ENCODE data around the gene SRMS. TPM values are rescaled to one million over a fixed set of nuclear protein-coding genes. Genes with fewer than 3 reads are reported as not detected.
A peak's percentile ranks its signal among the peaks of the same experiment; 100 is the strongest.
"Not testable (repeated sequence)": the region's sequence is repeated elsewhere in the genome, so short reads cannot be mapped to it uniquely, and the experiment has no call there.

SRMS gene
- total RNA-seq, 2 experiments from 2014 or later = not detected

- DNase-seq (peak; percentile 93), ATAC-seq (ENCODE audit: low read depth) (peak; percentile 72)
- H3K36me3 Mint-ChIP-seq = peaks cover 22% of the 10 kb centered on the region
- POLR2A ChIA-PET = interaction anchor here (0.7 to 7.3 kb wide), 30 partner anchors 9 to 897 kb away, joined by 3 to 88 read pairs (median 4); partner anchors contain the start of genes ARFRP1, GMEB2, HELZ2 and PRPF6
- H3K4me1 Mint-ChIP-seq = peaks cover 9% of the 10 kb centered on the region
- peak within 1 kb of the TSS; percentile 75 for H3K27ac Mint-ChIP-seq
- H3K27me3 Mint-ChIP-seq = peaks cover 6% of the 10 kb centered on the region
- peak within 1 kb of the TSS; percentile 79 for H3K4me3 Mint-ChIP-seq
- H3K9me3 Mint-ChIP-seq = peaks cover 7% of the 10 kb centered on the region
Observed at GRCh38 chr20:63520504-63520933, 27.0 kb downstream of the SRMS start, which contains the start of gene PPDPF. PPDPF (plus strand) TSS chr20:63520765; CDS start chr20:63521309, 544 bp downstream.

GRCh38 chr20:63519668-63520503 lies 27.7 kb downstream of the SRMS start:
- H3K4me3 Mint-ChIP-seq = peak overlapping the region; percentile 74
- H3K4me1 Mint-ChIP-seq = peaks cover 11% of the 10 kb centered on the region
- POLR2A ChIA-PET = interaction anchor here (1.0 to 7.3 kb wide), 18 partner anchors 10 to 896 kb away, joined by 3 to 88 read pairs (median 5); partner anchors contain the start of genes ARFRP1, GMEB2, HELZ2 and PRPF6

GRCh38 chr20:63518946-63519667 lies 28.4 kb downstream of the SRMS start:
- Mint-ChIP-seq H3K27ac (peak overlapping the region; percentile 75), H3K9me3 (peaks cover 11% of the 10 kb centered on the region), H3K4me3 (peak overlapping the region; percentile 74), H3K27me3 (peaks cover 13% of the 10 kb centered on the region), H3K36me3 (peaks cover 22% of the 10 kb centered on the region), H3K4me1 (peaks cover 9% of the 10 kb centered on the region)
- DNase-seq (peak; percentile 34), ATAC-seq (ENCODE audit: low read depth) (no peak)
- POLR2A ChIA-PET = interaction anchor here (2.5 to 7.3 kb wide), 2 partner anchors 17 to 122 kb away, joined by 20 to 88 read pairs; partner anchors contain the start of gene PTK6

More at GRCh38 chr20:63519668-63520503, 27.7 kb downstream of the SRMS start:
- DNase-seq = peak; percentile 85
- peak overlapping the region; percentile 75 for H3K27ac Mint-ChIP-seq
- peak; percentile 68 for ATAC-seq (ENCODE audit: low read depth)
- H3K9me3 Mint-ChIP-seq = peaks cover 9% of the 10 kb centered on the region
- peaks cover 24% of the 10 kb centered on the region for H3K36me3 Mint-ChIP-seq
- peaks cover 9% of the 10 kb centered on the region for H3K27me3 Mint-ChIP-seq

GRCh38 chr20:63518351-63518861 lies 29.1 kb downstream of the SRMS start:
- POLR2A ChIA-PET = no interaction called here
- peaks cover 16% of the 10 kb centered on the region for H3K36me3 Mint-ChIP-seq
- DNase-seq = no peak
- H3K27ac Mint-ChIP-seq = no peak overlapping the region
- ATAC-seq (ENCODE audit: low read depth) = no peak
- peaks cover 7% of the 10 kb centered on the region for H3K9me3 Mint-ChIP-seq
- H3K4me3 Mint-ChIP-seq = no peak overlapping the region
- peaks cover 6% of the 10 kb centered on the region for H3K4me1 Mint-ChIP-seq
- H3K27me3 Mint-ChIP-seq = peaks cover 15% of the 10 kb centered on the region

- ATAC-seq (ENCODE audit: low read depth) = no peak
- no peak overlapping the region for H3K4me3 Mint-ChIP-seq
- peaks cover 6% of the 10 kb centered on the region for H3K9me3 Mint-ChIP-seq
- DNase-seq = no peak
- peaks cover 9% of the 10 kb centered on the region for H3K36me3 Mint-ChIP-seq
- POLR2A ChIA-PET = no interaction called here
- H3K27me3 Mint-ChIP-seq = peaks cover 22% of the 10 kb centered on the region
- H3K4me1 Mint-ChIP-seq = peaks cover 5% of the 10 kb centered on the region
- H3K27ac Mint-ChIP-seq = no peak overlapping the region
Observed at GRCh38 chr20:63517376-63518309, 29.9 kb downstream of the SRMS start.

- DNase-seq; H3K4me1 Mint-ChIP-seq; POLR2A ChIA-PET; H3K9me3 Mint-ChIP-seq; H3K36me3 Mint-ChIP-seq; H3K4me3 Mint-ChIP-seq; H3K27ac Mint-ChIP-seq; ATAC-seq (ENCODE audit: low read depth): not testable (repeated sequence)
- H3K27me3 Mint-ChIP-seq = peaks cover 46% of the 10 kb centered on the region
Observed at GRCh38 chr20:63514520-63514919, 33.0 kb downstream of the SRMS start.

GRCh38 chr20:63513207-63513606 lies 34.3 kb downstream of the SRMS start:
- Mint-ChIP-seq H3K4me1 (peaks cover 3% of the 10 kb centered on the region), H3K27ac (no peak overlapping the region), H3K9me3 (peaks cover 7% of the 10 kb centered on the region), H3K27me3 (peaks cover 55% of the 10 kb centered on the region), H3K36me3 (peaks cover 2% of the 10 kb centered on the region), H3K4me3 (no peak overlapping the region)
- DNase-seq (no peak), ATAC-seq (ENCODE audit: low read depth) (no peak)
- POLR2A ChIA-PET = no interaction called here

- H3K27me3 Mint-ChIP-seq = peaks cover 49% of the 10 kb centered on the region
- peaks cover 5% of the 10 kb centered on the region for H3K9me3 Mint-ChIP-seq
Observed at GRCh38 chr20:63509088-63509564, 38.4 kb downstream of the SRMS start.

GRCh38 chr20:63508072-63508768 lies 39.3 kb downstream of the SRMS start:
- no peaks in the 10 kb centered on the region for H3K36me3 Mint-ChIP-seq
- H3K4me3 Mint-ChIP-seq = no peak overlapping the region
- no peak for DNase-seq
- peaks cover 5% of the 10 kb centered on the region for H3K9me3 Mint-ChIP-seq
- POLR2A ChIA-PET = no interaction called here
- peaks cover 45% of the 10 kb centered on the region for H3K27me3 Mint-ChIP-seq
- ATAC-seq (ENCODE audit: low read depth) = no peak
- peaks cover 6% of the 10 kb centered on the region for H3K4me1 Mint-ChIP-seq
- no peak overlapping the region for H3K27ac Mint-ChIP-seq

More at GRCh38 chr20:63509088-63509564, 38.4 kb downstream of the SRMS start:
- POLR2A ChIA-PET = no interaction called here
- DNase-seq = no peak
- no peak for ATAC-seq (ENCODE audit: low read depth)
- Mint-ChIP-seq H3K36me3 (no peaks in the 10 kb centered on the region), H3K4me3 (no peak overlapping the region), H3K4me1 (peaks cover 6% of the 10 kb centered on the region), H3K27ac (no peak overlapping the region)

GRCh38 chr20:63507083-63507743 lies 40.3 kb downstream of the SRMS start:
- POLR2A ChIA-PET = no interaction called here
- peaks cover 37% of the 10 kb centered on the region for H3K27me3 Mint-ChIP-seq

GRCh38 chr20:63505723-63506122 lies 41.8 kb downstream of the SRMS start:
- peaks cover 32% of the 10 kb centered on the region for H3K27me3 Mint-ChIP-seq
- no peaks in the 10 kb centered on the region for H3K36me3 Mint-ChIP-seq
- peaks cover 6% of the 10 kb centered on the region for H3K4me1 Mint-ChIP-seq
- peaks cover 3% of the 10 kb centered on the region for H3K9me3 Mint-ChIP-seq
- ATAC-seq (ENCODE audit: low read depth) (no peak), DNase-seq (no peak)
- POLR2A ChIA-PET = no interaction called here
- H3K27ac Mint-ChIP-seq = no peak overlapping the region
- no peak overlapping the region for H3K4me3 Mint-ChIP-seq

More at GRCh38 chr20:63507083-63507743, 40.3 kb downstream of the SRMS start:
- Mint-ChIP-seq H3K9me3 (peaks cover 5% of the 10 kb centered on the region), H3K4me3 (no peak overlapping the region), H3K27ac (no peak overlapping the region), H3K4me1 (peaks cover 6% of the 10 kb centered on the region), H3K36me3 (no peaks in the 10 kb centered on the region)
- DNase-seq (no peak), ATAC-seq (ENCODE audit: low read depth) (no peak)

Data from activated naive CD8-positive, alpha-beta T cell treated with anti-CD3 and anti-CD28 coated beads, Interleukin-2, amount 10 ng/mL, durations not matched to agents 7 days and 5 days (primary cell).